GM19099 (cell line): ENCODE results near the gene AURKA.

Experiments used
- POLR2A ChIP-seq: IDR thresholded peaks from 3 replicates; pipeline ENCODE4 v1.6.1; 2011; ENCODE audit warnings: low read depth; ENCODE audit not compliant: insufficient read length; ENCODE audit errors: extremely low read depth

The AURKA gene

GRCh38 chr20:56353356-56353755 lies 38.7 kb downstream of the AURKA start:
- no peak for TF ChIP-seq POLR2A

- TF ChIP-seq POLR2A = no peak
Measured at GRCh38 chr20:56352345-56353055, 39.5 kb downstream of the AURKA start.

- no peak for TF ChIP-seq POLR2A
Measured at GRCh38 chr20:56350842-56351241, 41.2 kb downstream of the AURKA start.

- TF ChIP-seq POLR2A = no peak
Measured at GRCh38 chr20:56348746-56349145, 43.3 kb downstream of the AURKA start.

GRCh38 chr20:56348305-56348693 lies 43.7 kb downstream of the AURKA start:
- TF ChIP-seq POLR2A = no peak

- TF ChIP-seq POLR2A = no peak
Measured at GRCh38 chr20:56347628-56348304, 44.2 kb downstream of the AURKA start.

- TF ChIP-seq POLR2A = no peak
Measured at GRCh38 chr20:56345911-56346310, 46.1 kb downstream of the AURKA start.

- TF ChIP-seq POLR2A = no peak
Measured at GRCh38 chr20:56343861-56344381, 48.1 kb downstream of the AURKA start.

GRCh38 chr20:56342783-56343182 lies 49.2 kb downstream of the AURKA start:
- no peak for TF ChIP-seq POLR2A

- TF ChIP-seq POLR2A = no peak
Measured at GRCh38 chr20:56328861-56329260, 63.2 kb downstream of the AURKA start.

- no peak for TF ChIP-seq POLR2A
Measured at GRCh38 chr20:56324806-56325205, 67.2 kb downstream of the AURKA start.

- no peak for TF ChIP-seq POLR2A
Measured at GRCh38 chr20:56323656-56324055, 68.4 kb downstream of the AURKA start.

- TF ChIP-seq POLR2A = no peak
Measured at GRCh38 chr20:56323206-56323605, 68.8 kb downstream of the AURKA start.

GRCh38 chr20:56322681-56323080 lies 69.3 kb downstream of the AURKA start:
- TF ChIP-seq POLR2A = no peak
